Stimulated activated CD4-positive, alpha-beta T cell treated with anti-CD3 and anti-CD28 coated beads, Interleukin-4, amount 100 ng/mL, for 4 hours (primary cell): Measurements from ENCODE around the gene HSPA1L.
A peak's percentile ranks its signal among the peaks of the same experiment; 100 is the strongest.
"Not testable (repeated sequence)": the region's sequence is repeated elsewhere in the genome, so short reads cannot be mapped to it uniquely, and the experiment has no call there.

Experiments
- DNase-seq, 2 experiments: peaks; one replicate each; pipeline ENCODE4 v3.0.0-alpha.2; 2020

The HSPA1L gene

DNA sequence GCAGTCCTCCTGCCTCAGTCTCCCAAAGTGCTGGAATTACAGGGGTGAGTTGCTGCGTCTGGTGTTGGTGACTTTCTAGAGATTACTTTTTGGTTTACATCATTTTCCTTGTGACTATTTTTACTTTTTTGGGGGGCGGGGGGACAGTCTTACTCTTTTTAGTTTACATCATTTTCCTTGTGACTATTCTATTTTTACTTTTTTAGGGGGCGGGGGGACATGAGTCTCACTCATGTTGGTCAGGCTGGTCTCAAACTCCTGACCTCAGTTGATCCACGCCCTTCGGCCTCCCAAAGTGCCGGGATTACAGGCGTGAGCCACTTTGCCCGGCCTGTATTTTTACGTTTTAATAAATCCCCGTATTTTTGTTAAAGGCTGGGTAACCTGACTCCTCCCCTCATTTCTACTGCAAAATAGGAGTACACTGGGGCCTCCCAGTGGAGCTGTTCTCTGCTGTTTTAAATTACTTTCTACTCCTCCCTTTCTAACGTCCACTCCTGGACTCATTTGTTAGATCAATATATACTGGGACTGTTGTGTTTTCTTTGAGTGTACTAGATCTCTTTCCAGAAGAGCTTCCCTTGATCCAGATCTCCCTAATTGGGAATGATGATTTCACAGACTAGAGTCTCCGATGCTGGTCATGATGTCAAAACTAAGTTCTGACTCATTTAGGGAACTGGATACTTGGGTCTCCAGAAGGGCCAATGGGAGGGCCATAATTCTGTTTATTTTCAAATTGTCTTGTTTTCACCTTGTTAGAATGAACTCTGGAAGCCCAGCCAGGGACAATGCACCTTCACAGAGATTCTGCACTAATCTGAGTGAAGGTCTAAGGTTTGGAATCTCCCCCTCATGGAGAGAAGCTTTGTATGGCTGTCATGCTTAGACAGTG, 21.6 kb upstream of the HSPA1L start:
- DNase-seq = no peak

DNA sequence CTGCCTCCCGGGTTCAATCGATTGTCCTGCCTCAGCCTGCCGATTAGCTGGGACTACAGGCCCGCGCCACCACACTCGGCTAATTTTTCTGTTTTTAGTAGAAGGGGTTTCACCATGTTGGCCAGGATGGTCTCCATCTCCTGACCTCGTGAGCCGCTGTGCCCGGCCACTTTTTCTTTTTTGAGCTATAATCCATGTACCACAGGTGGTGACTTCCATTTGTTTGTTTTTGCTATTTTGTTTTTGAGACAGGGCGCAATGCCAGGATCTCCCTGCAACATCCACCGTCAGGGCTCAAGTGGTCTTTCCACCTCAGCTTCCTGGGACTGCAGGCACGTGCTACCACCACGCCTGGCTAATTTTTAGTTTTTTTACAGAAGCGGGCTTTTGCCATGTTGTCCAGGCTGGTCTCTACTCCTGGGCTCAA, 21.0 kb upstream of the HSPA1L start:
- no peak for DNase-seq

DNA sequence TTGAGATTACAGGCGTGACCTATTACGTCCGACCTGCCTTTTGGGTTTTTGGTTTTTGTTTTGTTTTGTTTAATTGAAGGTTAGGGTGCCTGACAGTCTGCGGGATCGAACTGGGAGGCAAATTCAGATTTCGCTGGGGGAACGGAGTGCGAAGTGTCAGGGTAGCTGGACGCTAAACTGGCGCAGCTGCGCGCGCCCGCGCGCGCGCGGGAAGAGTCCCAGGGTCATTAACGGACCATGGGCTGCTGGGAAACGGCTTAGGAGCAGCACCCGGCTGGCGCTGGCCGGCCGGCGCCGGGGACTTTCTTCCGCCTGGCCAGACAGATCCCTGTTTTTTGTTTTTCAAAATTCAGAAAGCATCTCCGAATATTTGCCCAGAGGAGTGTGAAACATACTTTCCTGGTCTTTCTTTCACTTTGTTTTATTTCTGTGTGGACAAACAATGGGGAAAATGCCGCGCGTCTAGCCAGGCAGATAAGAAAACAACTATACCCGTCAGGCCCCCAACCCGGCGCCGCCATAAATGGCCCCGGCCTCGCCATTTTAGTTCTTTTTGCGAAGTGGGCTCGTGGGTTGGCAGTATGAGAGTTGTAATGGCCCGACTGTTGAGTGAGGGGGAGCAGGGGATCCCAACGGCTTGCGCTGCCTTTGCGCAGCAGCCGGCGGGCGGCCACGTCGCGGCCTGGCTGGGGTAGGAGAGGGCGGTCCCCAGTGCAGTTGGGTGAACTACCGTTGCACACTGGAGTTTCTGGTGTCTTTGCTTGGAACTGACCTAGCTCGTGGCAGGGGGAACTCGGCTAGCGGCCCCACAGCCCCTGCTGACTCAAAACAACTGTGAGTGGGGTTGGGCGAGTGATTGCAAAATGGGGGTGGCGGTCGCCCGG, 19.5 kb upstream of the HSPA1L start:
- peak; percentile 71 to 76 for DNase-seq

DNA sequence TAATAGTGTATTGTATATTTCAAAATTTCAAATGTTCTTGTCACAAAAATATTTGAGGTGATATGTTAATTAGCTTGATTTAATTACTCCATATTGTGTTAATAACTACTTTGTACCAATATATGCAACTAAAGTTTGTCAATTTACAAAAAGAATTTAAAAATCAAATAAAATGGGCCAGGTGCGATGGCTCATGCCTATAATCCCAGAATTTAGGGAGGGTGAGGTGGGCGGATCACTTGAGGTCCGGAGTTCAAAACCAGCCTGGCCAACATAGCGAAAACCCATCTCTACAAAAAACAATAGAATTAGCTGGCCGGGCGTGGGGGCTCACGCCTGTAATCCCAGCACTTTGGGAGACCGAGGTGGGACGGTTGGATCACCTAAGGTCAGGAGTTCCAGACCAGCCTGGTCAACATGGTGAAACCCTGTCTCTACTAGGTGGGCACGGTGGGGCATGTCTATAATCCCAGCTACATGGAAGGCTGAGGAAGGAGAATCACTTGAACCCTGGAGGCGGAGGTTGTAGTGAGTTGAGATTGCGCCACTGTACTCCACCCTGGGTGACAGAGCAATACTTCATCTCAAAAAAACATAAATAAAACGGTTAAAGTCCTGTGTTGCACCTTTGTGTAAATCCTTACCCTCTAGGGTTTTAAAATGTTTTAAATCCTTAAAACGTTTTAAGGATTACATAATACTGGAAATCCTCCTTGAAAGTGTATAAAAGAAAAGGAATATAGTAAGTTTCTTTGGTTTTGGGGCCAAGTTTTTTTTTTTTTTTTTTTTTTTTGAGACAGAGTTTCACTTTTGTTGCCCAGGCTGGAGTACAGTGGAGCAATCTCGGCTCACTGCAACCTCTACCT, 16.5 kb upstream of the HSPA1L start:
- no peak for DNase-seq

DNA sequence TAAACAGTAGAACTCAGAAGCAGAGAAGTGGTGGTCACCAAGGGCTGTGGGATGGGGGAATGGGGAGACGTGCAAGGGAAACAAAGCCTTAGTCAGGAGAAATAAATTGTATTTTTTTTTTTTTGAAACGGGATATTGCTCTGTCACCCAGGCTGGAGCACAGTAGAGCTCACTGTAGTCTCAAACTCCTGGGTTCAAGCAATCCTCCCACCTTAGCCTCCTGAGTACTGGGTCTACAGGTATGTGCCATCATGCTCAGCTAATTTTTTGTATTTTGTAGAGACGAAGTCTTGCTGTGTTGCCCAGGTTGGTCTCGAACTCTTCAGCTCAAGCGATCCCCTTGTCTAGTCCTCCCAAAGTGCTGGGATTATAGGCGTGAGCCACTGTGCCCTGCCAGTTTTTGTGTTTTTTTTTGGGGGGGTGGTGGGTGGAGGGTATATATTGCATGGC, 15.8 kb upstream of the HSPA1L start:
- DNase-seq = no peak

DNA sequence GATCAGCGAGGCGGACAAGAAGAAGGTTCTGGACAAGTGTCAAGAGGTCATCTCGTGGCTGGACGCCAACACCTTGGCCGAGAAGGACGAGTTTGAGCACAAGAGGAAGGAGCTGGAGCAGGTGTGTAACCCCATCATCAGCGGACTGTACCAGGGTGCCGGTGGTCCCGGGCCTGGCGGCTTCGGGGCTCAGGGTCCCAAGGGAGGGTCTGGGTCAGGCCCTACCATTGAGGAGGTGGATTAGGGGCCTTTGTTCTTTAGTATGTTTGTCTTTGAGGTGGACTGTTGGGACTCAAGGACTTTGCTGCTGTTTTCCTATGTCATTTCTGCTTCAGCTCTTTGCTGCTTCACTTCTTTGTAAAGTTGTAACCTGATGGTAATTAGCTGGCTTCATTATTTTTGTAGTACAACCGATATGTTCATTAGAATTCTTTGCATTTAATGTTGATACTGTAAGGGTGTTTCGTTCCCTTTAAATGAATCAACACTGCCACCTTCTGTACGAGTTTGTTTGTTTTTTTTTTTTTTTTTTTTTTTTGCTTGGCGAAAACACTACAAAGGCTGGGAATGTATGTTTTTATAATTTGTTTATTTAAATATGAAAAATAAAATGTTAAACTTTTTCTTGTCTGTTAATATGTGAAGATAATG, 14.7 kb upstream of the HSPA1L start:
- DNase-seq = no peak

DNA sequence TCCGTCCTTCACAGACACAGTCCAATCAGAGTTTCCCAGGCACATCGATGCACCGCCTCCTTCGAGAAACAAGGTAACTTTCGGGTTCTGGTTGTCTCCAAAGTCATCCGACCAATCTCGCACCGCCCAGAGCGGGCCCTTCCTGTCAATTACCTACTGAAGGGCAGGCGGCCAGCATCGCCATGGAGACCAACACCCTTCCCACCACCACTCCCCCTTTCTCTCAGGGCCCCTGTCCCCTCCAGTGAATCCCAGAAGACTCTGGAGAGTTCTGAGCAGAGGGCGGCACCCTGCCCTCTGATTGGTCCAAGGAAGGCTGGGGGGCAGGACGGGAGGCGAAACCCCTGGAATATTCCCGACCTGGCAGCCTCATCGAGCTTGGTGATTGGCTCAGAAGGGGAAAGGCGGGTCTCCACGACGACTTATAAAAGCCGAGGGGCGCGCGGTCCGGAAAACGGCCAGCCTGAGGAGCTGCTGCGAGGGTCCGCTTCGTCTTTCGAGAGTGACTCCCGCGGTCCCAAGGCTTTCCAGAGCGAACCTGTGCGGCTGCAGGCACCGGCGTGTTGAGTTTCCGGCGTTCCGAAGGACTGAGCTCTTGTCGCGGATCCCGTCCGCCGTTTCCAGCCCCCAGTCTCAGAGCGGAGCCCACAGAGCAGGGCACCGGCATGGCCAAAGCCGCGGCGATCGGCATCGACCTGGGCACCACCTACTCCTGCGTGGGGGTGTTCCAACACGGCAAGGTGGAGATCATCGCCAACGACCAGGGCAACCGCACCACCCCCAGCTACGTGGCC, 12.4 kb upstream of the HSPA1L start, which contains the start of gene HSPA1B:
Gene HSPA1B (plus strand): TSS at position 453 of the 794 bp plus-strand sequence. CDS start 213 bp downstream, at position 666.
- peak; percentile 84 to 90 for DNase-seq

DNA sequence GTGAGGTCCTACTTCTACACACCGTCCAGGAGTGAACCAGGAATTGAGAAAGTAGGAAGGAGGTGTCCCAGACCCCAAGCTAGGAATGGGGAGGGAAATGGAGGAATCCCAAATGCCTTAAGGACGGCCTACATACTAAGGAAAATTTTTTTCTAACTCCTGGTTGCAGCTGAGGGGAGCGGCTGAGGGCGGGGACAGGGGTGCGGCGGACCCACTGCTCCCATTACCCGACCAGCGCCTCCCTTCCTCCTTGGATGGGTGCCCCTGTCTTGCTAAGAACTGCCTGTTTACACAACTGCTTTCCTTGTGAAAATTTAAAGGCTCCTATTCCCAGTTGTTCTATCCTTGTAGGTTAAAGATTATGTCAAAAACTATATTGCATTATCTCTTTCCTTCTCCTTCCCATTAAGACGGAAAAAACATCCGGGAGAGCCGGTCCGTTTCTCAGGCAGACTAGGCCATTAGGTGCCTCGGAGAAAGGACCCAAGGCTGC, 11.8 kb upstream of the HSPA1L start:
- no peak for DNase-seq

DNA sequence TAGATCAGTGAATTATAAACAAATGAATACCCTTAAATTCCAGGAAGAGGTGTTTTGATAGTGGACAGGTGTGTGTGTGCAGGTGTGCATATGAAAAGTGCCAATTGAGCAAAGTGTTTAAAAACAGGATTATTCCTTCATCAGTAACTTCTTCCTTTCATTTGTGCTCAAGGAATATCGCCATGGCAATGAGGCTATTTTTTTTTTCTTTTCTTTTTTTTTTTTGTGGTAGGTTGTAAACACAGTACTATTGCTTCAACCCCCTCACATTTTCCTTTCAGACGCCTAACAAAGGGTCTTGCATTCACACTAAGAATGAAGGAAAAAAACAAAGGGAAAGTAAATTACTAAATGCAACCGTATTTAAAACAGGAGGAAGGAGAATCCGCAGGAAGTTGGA, 10.5 kb upstream of the HSPA1L start:
- DNase-seq = no peak

DNA sequence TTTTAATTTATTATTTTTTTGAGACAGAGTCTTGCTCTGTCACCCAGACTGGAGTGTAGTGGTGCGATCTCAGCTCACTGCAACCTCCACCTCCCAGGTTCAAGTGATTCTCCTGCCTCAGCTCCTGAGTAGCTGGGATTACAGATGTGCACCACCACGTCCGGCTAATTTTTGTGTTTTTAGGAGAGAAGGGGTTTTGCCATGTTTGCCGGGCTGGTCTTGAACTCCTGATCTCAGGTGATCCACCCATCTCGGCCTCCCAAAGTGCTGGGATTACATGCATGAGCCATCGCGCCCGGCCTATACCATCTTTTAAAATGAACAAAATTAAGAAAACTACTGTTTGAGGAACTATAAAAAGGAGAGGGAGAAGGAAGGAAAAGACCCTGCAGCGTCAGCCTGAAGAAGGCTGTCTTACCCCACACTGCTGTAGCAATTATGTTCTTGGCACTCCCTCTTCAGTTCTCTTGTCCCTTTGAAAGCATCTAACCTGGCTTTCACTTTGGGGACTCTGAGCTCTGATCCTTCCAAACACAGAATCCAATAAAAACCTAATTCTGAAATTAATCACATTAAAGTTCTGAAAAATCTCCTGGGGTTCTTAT, 8.6 kb upstream of the HSPA1L start:
- not testable (repeated sequence) for DNase-seq

DNA sequence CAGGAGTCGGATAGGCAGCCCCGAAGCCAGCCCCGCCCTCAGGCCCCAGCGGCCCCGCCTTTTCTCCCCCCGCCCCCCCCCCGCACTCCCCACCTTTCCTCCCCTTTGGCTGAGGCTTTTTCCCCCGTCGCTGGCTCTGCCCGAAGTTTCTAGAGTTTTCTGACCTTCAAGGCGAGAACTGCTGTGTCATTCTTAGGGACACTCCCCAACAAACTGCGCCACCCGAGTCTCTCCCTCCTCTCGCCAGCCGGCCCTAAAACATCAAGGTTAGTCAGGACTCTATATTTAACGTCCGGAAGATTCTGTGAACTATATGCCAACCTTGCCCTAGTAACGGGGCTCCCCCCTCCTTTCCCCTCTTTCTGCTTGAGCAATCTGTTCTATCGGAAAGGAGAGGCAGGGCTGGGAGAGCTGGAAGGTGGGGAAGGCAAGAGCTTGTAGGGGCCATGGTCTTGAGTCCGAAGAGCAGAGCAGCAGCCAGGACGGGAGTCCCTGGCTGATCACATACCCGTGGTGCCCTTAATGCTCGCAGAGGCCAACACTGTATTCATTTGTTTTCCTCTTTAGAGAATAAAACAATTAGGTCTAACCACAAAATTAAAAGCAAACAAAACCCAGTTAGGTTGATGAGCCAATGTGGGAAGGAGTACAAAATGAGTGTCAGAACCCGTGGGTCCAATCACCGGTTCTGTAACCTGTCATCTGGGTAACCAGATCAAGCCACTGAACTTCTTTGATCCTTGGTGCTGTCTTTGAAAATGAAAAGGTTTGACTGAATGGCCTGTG, 7.1 kb upstream of the HSPA1L start:
- DNase-seq = peak; percentile 61 to 62

DNA sequence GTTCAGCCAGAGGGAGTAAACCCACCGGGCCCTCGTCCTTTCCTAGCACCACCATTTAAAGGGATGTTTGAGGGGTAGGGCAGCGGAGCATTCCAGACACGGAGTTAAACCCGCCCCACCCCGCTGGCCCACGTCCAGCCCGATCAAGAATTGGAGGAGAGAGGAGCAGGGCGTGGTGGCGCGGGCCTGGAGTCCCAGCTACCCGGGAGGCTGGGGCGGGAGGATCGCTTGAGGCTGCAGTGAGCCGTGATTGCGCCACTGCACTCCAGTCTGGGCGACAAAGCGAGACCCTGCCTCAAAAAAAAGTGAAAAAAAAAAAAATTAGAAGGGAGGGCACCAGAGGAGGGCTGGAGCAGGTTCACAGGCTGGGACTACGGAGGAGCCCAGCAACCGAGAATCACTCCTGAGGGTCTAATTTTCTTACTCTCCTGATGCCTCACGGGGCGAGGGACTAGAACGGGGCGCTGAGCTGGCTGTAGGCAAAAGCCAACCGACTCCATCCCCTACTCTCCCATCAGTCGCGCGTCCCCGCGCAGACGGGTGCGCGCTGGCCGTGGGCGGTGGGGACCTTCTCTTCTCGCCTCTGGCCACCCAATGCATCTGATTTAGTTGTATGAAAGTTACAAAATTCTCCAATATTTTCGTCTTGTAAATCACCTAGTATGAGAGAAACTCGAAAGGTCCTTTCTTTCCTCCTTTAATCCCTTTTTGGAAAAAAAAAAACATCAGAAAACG, 6.4 kb upstream of the HSPA1L start:
- DNase-seq = peak; percentile 52 to 72

DNA sequence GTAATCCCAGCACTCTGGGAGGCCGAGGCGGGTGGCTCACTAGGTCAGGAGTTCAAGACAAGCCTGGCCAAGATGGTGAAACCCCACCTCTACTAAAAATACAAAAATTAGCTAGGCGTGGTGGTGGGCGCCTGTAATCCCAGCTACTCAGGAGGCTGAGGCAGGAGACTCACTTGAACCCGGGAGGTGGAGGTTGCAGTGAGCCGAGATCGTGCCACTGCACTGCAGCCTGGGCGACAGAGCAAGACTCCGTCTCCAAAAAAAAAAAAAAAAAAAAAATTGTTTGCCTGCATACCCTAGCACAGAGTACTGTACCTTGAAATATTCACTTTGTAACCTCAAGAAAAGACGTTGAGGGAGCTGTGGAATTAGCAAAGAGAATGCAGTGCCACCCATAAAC, 5.3 kb upstream of the HSPA1L start:
- DNase-seq = not testable (repeated sequence)

DNA sequence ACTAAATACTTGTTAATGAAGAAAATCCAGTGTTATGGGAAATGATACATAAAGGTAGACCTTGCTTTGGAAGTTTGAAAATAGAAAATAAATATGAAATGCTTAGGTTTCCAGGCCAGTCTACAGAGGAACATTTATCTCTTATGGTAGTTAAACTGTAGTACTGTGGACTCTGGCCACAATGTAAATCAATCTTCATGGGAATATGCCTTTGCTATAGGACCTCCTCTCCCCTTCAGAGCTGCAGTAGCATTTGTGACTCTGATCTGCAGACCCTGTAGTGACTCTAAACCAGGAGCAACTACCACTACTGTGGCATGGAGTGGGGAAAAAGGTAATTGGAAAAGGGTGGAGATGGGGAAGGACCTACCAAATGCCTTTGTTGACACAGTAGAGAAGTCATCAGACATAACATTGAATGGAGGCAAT, 4.8 kb upstream of the HSPA1L start:
- no peak for DNase-seq

DNA sequence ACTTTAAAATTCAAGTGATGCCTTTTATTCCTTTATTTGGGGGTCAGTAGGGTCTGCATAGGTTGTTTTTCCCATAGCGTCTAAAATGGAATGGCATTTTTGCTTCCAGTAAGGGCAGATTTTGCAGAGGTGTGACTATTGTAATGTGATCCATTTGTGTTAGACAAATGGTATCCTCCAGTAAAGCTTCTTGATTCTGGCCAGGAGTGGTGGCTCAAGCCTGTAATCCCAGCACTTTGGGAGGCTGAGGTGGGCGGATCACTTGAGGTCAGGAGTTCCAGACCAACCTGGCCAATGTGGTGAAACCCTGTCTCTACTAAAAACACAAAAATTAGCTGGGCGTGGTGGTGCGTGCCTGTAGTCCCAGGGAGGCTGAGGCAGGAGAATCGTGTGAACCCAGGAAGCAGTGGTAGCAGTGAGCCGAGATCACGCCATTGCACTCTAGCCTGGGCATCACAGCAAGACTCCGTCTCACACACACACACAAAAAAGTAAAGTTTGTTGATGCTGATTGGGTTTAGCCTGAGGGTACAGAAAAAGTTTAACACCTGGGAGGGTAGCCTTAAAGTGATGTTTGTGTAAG, 2.9 kb upstream of the HSPA1L start:
- not testable (repeated sequence) for DNase-seq

DNA sequence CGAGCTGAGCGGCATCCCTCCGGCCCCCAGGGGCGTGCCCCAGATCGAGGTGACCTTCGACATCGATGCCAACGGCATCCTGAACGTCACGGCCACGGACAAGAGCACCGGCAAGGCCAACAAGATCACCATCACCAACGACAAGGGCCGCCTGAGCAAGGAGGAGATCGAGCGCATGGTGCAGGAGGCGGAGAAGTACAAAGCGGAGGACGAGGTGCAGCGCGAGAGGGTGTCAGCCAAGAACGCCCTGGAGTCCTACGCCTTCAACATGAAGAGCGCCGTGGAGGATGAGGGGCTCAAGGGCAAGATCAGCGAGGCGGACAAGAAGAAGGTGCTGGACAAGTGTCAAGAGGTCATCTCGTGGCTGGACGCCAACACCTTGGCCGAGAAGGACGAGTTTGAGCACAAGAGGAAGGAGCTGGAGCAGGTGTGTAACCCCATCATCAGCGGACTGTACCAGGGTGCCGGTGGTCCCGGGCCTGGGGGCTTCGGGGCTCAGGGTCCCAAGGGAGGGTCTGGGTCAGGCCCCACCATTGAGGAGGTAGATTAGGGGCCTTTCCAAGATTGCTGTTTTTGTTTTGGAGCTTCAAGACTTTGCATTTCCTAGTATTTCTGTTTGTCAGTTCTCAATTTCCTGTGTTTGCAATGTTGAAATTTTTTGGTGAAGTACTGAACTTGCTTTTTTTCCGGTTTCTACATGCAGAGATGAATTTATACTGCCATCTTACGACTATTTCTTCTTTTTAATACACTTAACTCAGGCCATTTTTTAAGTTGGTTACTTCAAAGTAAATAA, 2.2 kb upstream of the HSPA1L start:
- DNase-seq = not testable (repeated sequence)

DNA sequence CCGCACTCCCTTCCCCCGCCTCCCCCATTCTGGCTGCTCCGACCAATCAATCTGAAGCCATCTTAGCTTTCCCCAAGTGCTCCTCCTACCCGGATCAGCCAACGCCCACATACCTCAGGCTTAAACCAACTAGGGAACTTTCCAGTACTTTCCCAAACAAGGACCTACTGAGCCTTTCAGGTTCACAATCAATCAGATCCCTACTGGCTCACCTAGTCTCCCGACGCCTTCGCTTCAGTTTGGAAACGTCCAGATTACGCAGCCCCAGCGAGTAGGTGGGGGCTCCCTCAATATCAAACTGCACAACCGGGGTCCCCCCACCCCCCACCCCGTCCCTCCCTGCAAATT, 432 bp downstream of the HSPA1L start:
- peak; percentile 63 to 70 for DNase-seq

DNA sequence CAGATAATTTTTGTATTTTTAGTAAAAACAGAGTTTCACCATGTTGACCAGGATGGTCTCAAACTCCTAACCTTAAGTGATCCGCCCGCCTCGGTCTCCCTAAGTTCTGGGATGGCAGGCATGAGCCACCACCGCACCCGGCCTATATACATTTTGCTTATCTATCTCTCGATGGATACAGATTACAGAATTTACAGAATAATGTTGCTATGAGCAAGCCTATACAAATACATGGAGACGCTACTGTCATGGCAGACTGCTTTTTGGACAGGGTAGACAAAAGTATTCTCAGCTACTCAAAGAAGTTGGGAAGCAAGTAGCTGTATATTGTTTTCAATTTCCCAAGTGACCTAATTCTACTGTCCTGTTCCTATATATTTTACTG, 1.6 kb downstream of the HSPA1L start:
- no peak for DNase-seq
